ENCODE data around the gene TEDC2. TPM values are rescaled to one million over a fixed set of nuclear protein-coding genes. Genes with fewer than 3 reads are reported as not detected.

The TEDC2 gene
- total and polyA plus RNA-seq, 10 of the 15 experiments (the other 5 are each of a cell fraction or from before 2014, with no cell fraction given), result 0.23 to 47.9 (median 19.1) TPM

- Histone ChIP-seq H2AFZ (ENCODE audit: control insufficient read depth, low read depth, low read length) (no peak overlapping the region), H3K4me3 (no peak overlapping the region), H3K9me3 (replicated peaks; ENCODE audit: control insufficient read depth, insufficient read depth, low read length) (no peaks in the 10 kb centered on the region), H3K4me2 (ENCODE audit: control insufficient read depth, insufficient read depth) (no peak overlapping the region), H4K20me1 (ENCODE audit: control insufficient read depth, insufficient read depth) (no peaks in the 10 kb centered on the region), H3K79me2 (ENCODE audit: control insufficient read depth, insufficient read depth, low read length) (no peaks in the 10 kb centered on the region), H3K36me3 (ENCODE audit: control insufficient read depth in 2 of 2, insufficient read depth in 2 of 2, low read length in 1 of 2) (no peaks in the 10 kb centered on the region), H3K4me1 (ENCODE audit: control insufficient read depth, insufficient read depth, low read length) (peaks cover 17% of the 10 kb centered on the region), H3K27me3 (replicated peaks in 1 of 2; ENCODE audit: control insufficient read depth in 2 of 2, insufficient read depth in 2 of 2, low read length in 1 of 2) (peaks cover 0 to 2% of the 10 kb centered on the region in 2 experiments; a peak in 1 of 4 replicates), H3K27ac (ENCODE audit: control insufficient read depth, insufficient read depth) (no peak overlapping the region), H3K9ac (ENCODE audit: control insufficient read depth, insufficient read depth, low read length) (no peak overlapping the region)
- CTCF ChIA-PET, result interaction anchor here (1.8 to 2.6 kb wide), 2 partner anchors 16 to 42 kb away, joined by 4 to 20 read pairs; partner anchors contain the start of gene CCNF
- POLR2A ChIA-PET, result interaction anchor here (0.6 to 1.4 kb wide), 2 partner anchors 32 to 41 kb away, joined by 4 to 5 read pairs; partner anchors contain the start of gene CCNF
- SMC1A ChIA-PET (ENCODE audit: uncharacterized antibody, unreplicated experiment), result interaction anchor here (0.8 kb wide), 1 partner anchor 40 kb away, joined by 3 read pairs; no protein-coding TSS in a partner anchor
- DNase-seq (ENCODE audit: low read depth, low spot score) (no peak), FAIRE-seq (no peak), ATAC-seq (no peak)
- intact Hi-C loops (cut with micrococcal nuclease; ENCODE audit: unreplicated experiment), result no loop called here
- RAD21 ChIA-PET (ENCODE audit: unreplicated experiment), result interaction anchor here (1.2 to 3.5 kb wide), 4 partner anchors 11 to 42 kb away, joined by 3 to 17 read pairs (median 6); partner anchors contain the start of gene TEDC2
- in situ Hi-C loops (cut with MboI), result no loop called here
- no TSS peak for BruUV-seq (replicated peaks)
- WGBS (ENCODE audit: insufficient coverage, insufficient replicate concordance, low lambda C conversion rate, missing lambda C conversion rate), result 15% methylated on average over 9 of the region's 9 CpGs
- TF ChIP-seq SP1 (IDR thresholded peaks at IDR 0.05; ENCODE audit: low read depth, low read length) (no peak), NR2C2 (IDR thresholded peaks at IDR 0.05; ENCODE audit: borderline replicate concordance, control insufficient read depth, insufficient read length, low read depth) (no peak), PAX8 (IDR thresholded peaks at IDR 0.05) (no peak), MXI1 (IDR thresholded peaks at IDR 0.05; ENCODE audit: low read depth, low read length) (no peak), USF1 (IDR thresholded peaks at IDR 0.05; ENCODE audit: borderline replicate concordance, extremely low read length, insufficient read depth, low read depth, low read length) (no peak), EZH2 (IDR thresholded peaks at IDR 0.05; ENCODE audit: borderline replicate concordance, control insufficient read depth, low read depth, low read length) (no peak), RFX5 (IDR thresholded peaks at IDR 0.05; ENCODE audit: low read depth, low read length) (no peak), IKZF1 (conservative IDR thresholded peaks at IDR 0.05) (no peak), ZZZ3 (IDR thresholded peaks at IDR 0.05; ENCODE audit: control insufficient read depth, insufficient read length, low read depth) (no peak), SMAD1 (IDR thresholded peaks at IDR 0.05; ENCODE audit: low read depth, partially characterized antibody) (no peak), RELA (IDR thresholded peaks at IDR 0.05; ENCODE audit: borderline replicate concordance, partially characterized antibody) (no peak), ETV6 (conservative IDR thresholded peaks at IDR 0.05 in 1 of 2, IDR thresholded peaks at IDR 0.05 in 1 of 2; ENCODE audit: borderline replicate concordance in 1 of 2, low read depth in 1 of 2) (no peak), MEF2B (IDR thresholded peaks at IDR 0.05; ENCODE audit: partially characterized antibody, poor library complexity, severe bottlenecking) (no peak), WRNIP1 (IDR thresholded peaks at IDR 0.05; ENCODE audit: borderline replicate concordance, low read depth, low read length) (no peak), POLR2AphosphoS5 (IDR thresholded peaks at IDR 0.05; ENCODE audit: low read length) (no peak)
- TF ChIP-seq, protein P1, sequence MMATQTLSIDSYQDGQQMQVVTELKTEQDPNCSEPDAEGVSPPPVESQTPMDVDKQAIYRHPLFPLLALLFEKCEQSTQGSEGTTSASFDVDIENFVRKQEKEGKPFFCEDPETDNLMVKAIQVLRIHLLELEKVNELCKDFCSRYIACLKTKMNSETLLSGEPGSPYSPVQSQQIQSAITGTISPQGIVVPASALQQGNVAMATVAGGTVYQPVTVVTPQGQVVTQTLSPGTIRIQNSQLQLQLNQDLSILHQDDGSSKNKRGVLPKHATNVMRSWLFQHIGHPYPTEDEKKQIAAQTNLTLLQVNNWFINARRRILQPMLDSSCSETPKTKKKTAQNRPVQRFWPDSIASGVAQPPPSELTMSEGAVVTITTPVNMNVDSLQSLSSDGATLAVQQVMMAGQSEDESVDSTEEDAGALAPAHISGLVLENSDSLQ (IDR thresholded peaks at IDR 0.05), result no peak
- TF ChIP-seq, protein P2, sequence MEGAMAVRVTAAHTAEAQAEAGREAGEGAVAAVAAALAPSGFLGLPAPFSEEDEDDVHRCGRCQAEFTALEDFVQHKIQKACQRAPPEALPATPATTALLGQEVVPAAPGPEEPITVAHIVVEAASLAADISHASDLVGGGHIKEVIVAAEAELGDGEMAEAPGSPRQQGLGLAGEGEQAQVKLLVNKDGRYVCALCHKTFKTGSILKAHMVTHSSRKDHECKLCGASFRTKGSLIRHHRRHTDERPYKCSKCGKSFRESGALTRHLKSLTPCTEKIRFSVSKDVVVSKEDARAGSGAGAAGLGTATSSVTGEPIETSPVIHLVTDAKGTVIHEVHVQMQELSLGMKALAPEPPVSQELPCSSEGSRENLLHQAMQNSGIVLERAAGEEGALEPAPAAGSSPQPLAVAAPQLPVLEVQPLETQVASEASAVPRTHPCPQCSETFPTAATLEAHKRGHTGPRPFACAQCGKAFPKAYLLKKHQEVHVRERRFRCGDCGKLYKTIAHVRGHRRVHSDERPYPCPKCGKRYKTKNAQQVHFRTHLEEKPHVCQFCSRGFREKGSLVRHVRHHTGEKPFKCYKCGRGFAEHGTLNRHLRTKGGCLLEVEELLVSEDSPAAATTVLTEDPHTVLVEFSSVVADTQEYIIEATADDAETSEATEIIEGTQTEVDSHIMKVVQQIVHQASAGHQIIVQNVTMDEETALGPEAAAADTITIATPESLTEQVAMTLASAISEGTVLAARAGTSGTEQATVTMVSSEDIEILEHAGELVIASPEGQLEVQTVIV (IDR thresholded peaks at IDR 0.05; ENCODE audit: borderline replicate concordance, partially characterized antibody), result no peak
Measured at GRCh38 chr16:2470603-2471015, 10.7 kb downstream of the TEDC2 start.

Data from GM12878 (cell line).